GM23338 (cell line): ENCODE measurements around the gene BRSK1. TPM values are rescaled to one million over a fixed set of nuclear protein-coding genes. Genes with fewer than 3 reads are reported as not detected.

Experiments
- ATAC-seq: fragments of 200-7000 bp; cut with Tn5 transposase; 3 replicates; pipeline ENCODE4 v1.9.1; 2020
- DNase-seq: peaks from one replicate; pipeline ENCODE4 v3.0.0-alpha.2; 2015; ENCODE audit warnings: low spot score
- H2AFZ ChIP-seq: fragments of 200-600 bp; sonication (generic); 2 replicates; pipeline ENCODE4 v1.8.0; 2016; ENCODE audit warnings: antibody characterized with exemption, mild to moderate bottlenecking, moderate library complexity
- H3F3A ChIP-seq: fragments of 200-600 bp; sonication (generic); replicated peaks from 2 replicates; pipeline ENCODE4 v1.8.0; 2017; ENCODE audit warnings: antibody characterized with exemption, mixed run types, low read depth
- H3K27ac ChIP-seq: fragments of 200-600 bp; sonication (generic); 2 replicates; pipeline ENCODE4 v1.6.1; 2016; ENCODE audit warnings: low read depth
- H3K27me3 ChIP-seq: fragments of 200-600 bp; sonication (generic); 2 replicates; pipeline ENCODE4 v1.8.0; 2016; ENCODE audit warnings: mild to moderate bottlenecking, mixed run types, moderate library complexity; ENCODE audit not compliant: insufficient read depth
- H3K36me3 ChIP-seq: fragments of 200-600 bp; sonication (generic); 2 replicates; pipeline ENCODE4 v1.8.0; 2016; ENCODE audit warnings: mild to moderate bottlenecking; ENCODE audit not compliant: insufficient read depth
- H3K4me1 ChIP-seq: fragments of 200-600 bp; sonication (generic); 2 replicates; pipeline ENCODE4 v1.8.0; 2016; ENCODE audit warnings: mild to moderate bottlenecking, moderate library complexity; ENCODE audit not compliant: insufficient read depth
- H3K4me2 ChIP-seq: fragments of 200-600 bp; sonication (generic); 2 replicates; pipeline ENCODE4 v1.7.1; 2017; ENCODE audit warnings: mixed run types
- H3K4me3 ChIP-seq: fragments of 200-600 bp; sonication (generic); 2 replicates; pipeline ENCODE4 v1.6.1; 2016; ENCODE audit warnings: mixed run types
- H3K79me2 ChIP-seq: fragments of 200-600 bp; sonication (generic); replicated peaks from 2 replicates; pipeline ENCODE4 v1.8.0; 2017; ENCODE audit warnings: mild to moderate bottlenecking; ENCODE audit not compliant: insufficient read depth
- H3K9me2 ChIP-seq: fragments of 200-600 bp; sonication (generic); 2 replicates; pipeline ENCODE4 v1.8.0; 2017; ENCODE audit not compliant: insufficient read depth
- H4K20me1 ChIP-seq: fragments of 200-600 bp; sonication (generic); replicated peaks from 2 replicates; pipeline ENCODE4 v1.8.0; 2017; ENCODE audit warnings: mild to moderate bottlenecking; ENCODE audit not compliant: insufficient read depth
- H3K27ac Mint-ChIP-seq: 2 replicates; pipeline ENCODE4 v1.8.0; 2020; ENCODE audit warnings: inconsistent platforms, mild to moderate bottlenecking, moderate library complexity, mixed read lengths
- H3K27me3 Mint-ChIP-seq: 3 replicates; pipeline ENCODE4 v1.8.0; 2022; ENCODE audit warnings: low read depth, mild to moderate bottlenecking, moderate library complexity, mixed read lengths, inconsistent platforms; ENCODE audit not compliant: insufficient read depth, poor library complexity
- H3K36me3 Mint-ChIP-seq: 3 replicates; pipeline ENCODE4 v1.8.0; 2021; ENCODE audit warnings: low read depth, mild to moderate bottlenecking, inconsistent platforms, moderate library complexity, mixed read lengths
- H3K4me1 Mint-ChIP-seq: 3 replicates; pipeline ENCODE4 v1.8.0; 2020; ENCODE audit warnings: mild to moderate bottlenecking, inconsistent platforms, mixed read lengths
- H3K4me3 Mint-ChIP-seq: 3 replicates; pipeline ENCODE4 v1.8.0; 2021; ENCODE audit warnings: moderate library complexity, mild to moderate bottlenecking, inconsistent platforms, mixed read lengths
- H3K9me3 Mint-ChIP-seq: 3 replicates; pipeline ENCODE4 v1.8.0; 2020; ENCODE audit warnings: moderate library complexity, mild to moderate bottlenecking, inconsistent platforms, mixed read lengths
- CTCF ChIP-seq, 2 experiments: fragments of 200-600 bp in 1 of 2; sonication (generic) in 1 of 2; conservative IDR thresholded peaks; 2 replicates each; pipeline versions ENCODE4 v1.5.1 to v1.6.1; 2016 to 2017; ENCODE audit warnings: antibody characterized with exemption in 2 of 2, low read depth in 2 of 2, mild to moderate bottlenecking in 2 of 2, moderate library complexity in 1 of 2
- ETS1 ChIP-seq: IDR thresholded peaks from 2 replicates; pipeline ENCODE4 v1.6.1; 2016; ENCODE audit warnings: antibody characterized with exemption
- EZH2 ChIP-seq: fragments of 200-600 bp; sonication (generic); IDR thresholded peaks from one replicate; pipeline ENCODE4 v1.8.0; 2017; ENCODE audit warnings: antibody characterized with exemption, mild to moderate bottlenecking, low read depth; ENCODE audit not compliant: unreplicated experiment
- JUNB ChIP-seq: IDR thresholded peaks from one replicate; pipeline ENCODE4 v1.6.1; 2016; ENCODE audit warnings: antibody characterized with exemption; ENCODE audit not compliant: unreplicated experiment
- POLR2AphosphoS5 ChIP-seq: IDR thresholded peaks from 2 replicates; pipeline ENCODE4 v1.6.1; 2016; ENCODE audit warnings: antibody characterized with exemption, low read depth
- ZNF462 ChIP-seq: fragments of 250-450 bp; sonication (Bioruptor Pico); IDR thresholded peaks from 2 replicates; pipeline ENCODE4 v1.5.0; 2020; ENCODE audit warnings: mild to moderate bottlenecking, moderate library complexity
- polyA plus RNA-seq: library from polyadenylated mRNA; unstranded; fragments of >200 nt; fragmentation: Nextera tagmentation; extraction: Ambion mirVana; gene quantifications from 2 replicates; pipeline ENCODE4 v1.2.1, GENCODE V29; 2016
- total RNA-seq: library from RNA; depleted of rRNA; stranded (reverse); fragments of >200 nt; shearing (Covaris generic); gene quantifications from 2 replicates; pipeline ENCODE4 v1.2.3, GENCODE V29; 2014

The BRSK1 gene
- total and polyA plus RNA-seq, 2 experiments from 2014 or later, result 2.3 to 17.2 TPM

GRCh38 chr19:55333870-55334269, 50.1 kb downstream of the BRSK1 start:
- no peaks in the 10 kb centered on the region for H3K36me3 Mint-ChIP-seq
- H3K27me3 ChIP-seq, result no peaks in the 10 kb centered on the region
- peak overlapping the region; percentile 74; the same call in 1 of the 2 replicates for H2AFZ ChIP-seq
- no peak for ATAC-seq
- H4K20me1 ChIP-seq, result no peaks in the 10 kb centered on the region
- H3K27ac Mint-ChIP-seq, result no peak overlapping the region
- H3K4me2 ChIP-seq, result no peak overlapping the region
- H3K4me1 Mint-ChIP-seq, result peaks cover 6% of the 10 kb centered on the region; the same call in 2 of the 3 replicates
- peaks cover 2% of the 10 kb centered on the region; the same call in 1 of the 3 replicates for H3K9me3 Mint-ChIP-seq
- DNase-seq, result no peak
- H3K27me3 Mint-ChIP-seq, result peaks cover 8% of the 10 kb centered on the region
- H3K36me3 ChIP-seq, result no peaks in the 10 kb centered on the region
- no peaks in the 10 kb centered on the region; the same call in 1 of the 2 replicates for H3K4me1 ChIP-seq
- TF ChIP-seq EZH2 (no peak), ETS1 (no peak), JUNB (no peak), POLR2AphosphoS5 (no peak)
- no peaks in the 10 kb centered on the region; the same call in 1 of the 2 replicates for H3F3A ChIP-seq
- no peak overlapping the region for H3K27ac ChIP-seq
- H3K79me2 ChIP-seq, result no peaks in the 10 kb centered on the region
- H3K4me3 ChIP-seq, result no peak overlapping the region
- H3K4me3 Mint-ChIP-seq, result no peak overlapping the region
- H3K9me2 ChIP-seq, result no peaks in the 10 kb centered on the region; the same call in 1 of the 2 replicates

GRCh38 chr19:55336101-55336500, 52.3 kb downstream of the BRSK1 start:
- peaks cover 2% of the 10 kb centered on the region; the same call in 1 of the 3 replicates for H3K9me3 Mint-ChIP-seq
- Histone ChIP-seq H3K4me3 (no peak overlapping the region), H3K27me3 (no peaks in the 10 kb centered on the region), H3K27ac (no peak overlapping the region), H3K79me2 (no peaks in the 10 kb centered on the region), H3K4me1 (no peaks in the 10 kb centered on the region; the same call in 1 of the 2 replicates), H3F3A (no peaks in the 10 kb centered on the region; the same call in 1 of the 2 replicates), H3K9me2 (no peaks in the 10 kb centered on the region; the same call in 1 of the 2 replicates), H3K4me2 (no peak overlapping the region), H4K20me1 (no peaks in the 10 kb centered on the region), H3K36me3 (no peaks in the 10 kb centered on the region), H2AFZ (no peak overlapping the region)
- DNase-seq (no peak), ATAC-seq (no peak)
- no peak overlapping the region; the same call in 1 of the 2 replicates for H3K27ac Mint-ChIP-seq
- TF ChIP-seq CTCF (conservative IDR thresholded peaks at IDR 0.05; ENCODE audit: low read depth in 2 of 2) (no peak), ZNF462 (CRISPR knock-in tag) (no peak), EZH2 (no peak), POLR2AphosphoS5 (no peak), JUNB (no peak), ETS1 (no peak)
- H3K27me3 Mint-ChIP-seq, result peaks cover 16% of the 10 kb centered on the region
- H3K4me1 Mint-ChIP-seq, result peaks cover 6% of the 10 kb centered on the region; the same call in 2 of the 3 replicates
- no peak overlapping the region for H3K4me3 Mint-ChIP-seq
- no peaks in the 10 kb centered on the region for H3K36me3 Mint-ChIP-seq
